RWPE2 (cell line): ENCODE results near the gene FUOM.

ENCODE experiments used
- ATAC-seq: fragments of 200-7000 bp; cut with Tn5 transposase; 3 replicates; pipeline ENCODE4 v1.9.1; 2021; ENCODE audit warnings: low read depth
- DNase-seq: peaks from one replicate; pipeline ENCODE4 v3.0.0-alpha.2; 2020; ENCODE audit warnings: low spot score
- H3K27ac ChIP-seq: fragments of 450-650 bp; 2 replicates; pipeline ENCODE4 v1.5.1; 2017; ENCODE audit warnings: mild to moderate bottlenecking; ENCODE audit not compliant: poor library complexity, severe bottlenecking
- H3K27me3 ChIP-seq: fragments of 250-450 bp; sonication (Bioruptor Pico); 2 replicates; pipeline ENCODE4 v1.5.1; 2021; ENCODE audit warnings: mild to moderate bottlenecking, moderate library complexity; ENCODE audit not compliant: insufficient read depth, poor library complexity, severe bottlenecking
- H3K36me3 ChIP-seq: fragments of 250-450 bp; sonication (Bioruptor Pico); 2 replicates; pipeline ENCODE4 v1.5.1; 2020; ENCODE audit warnings: low read depth, mild to moderate bottlenecking, moderate library complexity
- H3K4me1 ChIP-seq: fragments of 250-450 bp; sonication (Bioruptor Pico); 2 replicates; pipeline ENCODE4 v1.5.1; 2021; ENCODE audit warnings: mild to moderate bottlenecking, moderate library complexity; ENCODE audit not compliant: insufficient read depth, poor library complexity, severe bottlenecking
- H3K4me3 ChIP-seq: fragments of 250-450 bp; sonication (Bioruptor Pico); 2 replicates; pipeline ENCODE4 v1.5.1; 2021; ENCODE audit warnings: mild to moderate bottlenecking, moderate library complexity; ENCODE audit not compliant: severe bottlenecking
- H3K9me3 ChIP-seq: fragments of 250-450 bp; sonication (Bioruptor Pico); 2 replicates; pipeline ENCODE4 v1.5.1; 2021; ENCODE audit warnings: mild to moderate bottlenecking, moderate library complexity; ENCODE audit not compliant: severe bottlenecking
- TF ChIP-seq, protein P1 (sequence below): fragments of 450-650 bp; IDR thresholded peaks from one replicate; pipeline ENCODE4 v1.5.1; 2017; ENCODE audit warnings: mild to moderate bottlenecking, moderate library complexity; ENCODE audit not compliant: poor library complexity, severe bottlenecking

The FUOM gene

DNA sequence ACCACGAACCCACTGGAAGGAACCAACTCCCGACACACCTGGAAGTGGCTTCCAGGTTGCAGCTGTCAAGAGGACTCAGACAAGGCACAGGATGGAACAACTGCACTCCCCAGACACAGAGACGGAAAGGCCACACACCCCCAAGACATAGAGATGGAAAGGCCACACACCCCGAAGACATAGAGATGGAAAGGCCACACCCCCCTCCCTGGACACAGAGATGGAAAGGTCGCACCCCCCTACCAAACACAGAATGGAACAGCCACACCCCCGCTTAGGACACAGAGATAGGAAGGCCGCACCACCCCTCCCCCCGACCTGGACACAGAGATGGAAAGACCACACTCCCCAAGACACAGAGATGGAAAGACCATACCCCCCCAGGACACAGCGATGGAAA lies 41.6 kb downstream of the FUOM start:
- Histone ChIP-seq H3K36me3 (peaks cover 4% of the 10 kb centered on the region; the same call in 1 of the 2 replicates), H3K27me3 (no peaks in the 10 kb centered on the region), H3K27ac (no peak overlapping the region), H3K4me3 (no peak overlapping the region), H3K4me1 (no peaks in the 10 kb centered on the region), H3K9me3 (no peaks in the 10 kb centered on the region)
- no peak for ATAC-seq
- TF ChIP-seq, protein P1, sequence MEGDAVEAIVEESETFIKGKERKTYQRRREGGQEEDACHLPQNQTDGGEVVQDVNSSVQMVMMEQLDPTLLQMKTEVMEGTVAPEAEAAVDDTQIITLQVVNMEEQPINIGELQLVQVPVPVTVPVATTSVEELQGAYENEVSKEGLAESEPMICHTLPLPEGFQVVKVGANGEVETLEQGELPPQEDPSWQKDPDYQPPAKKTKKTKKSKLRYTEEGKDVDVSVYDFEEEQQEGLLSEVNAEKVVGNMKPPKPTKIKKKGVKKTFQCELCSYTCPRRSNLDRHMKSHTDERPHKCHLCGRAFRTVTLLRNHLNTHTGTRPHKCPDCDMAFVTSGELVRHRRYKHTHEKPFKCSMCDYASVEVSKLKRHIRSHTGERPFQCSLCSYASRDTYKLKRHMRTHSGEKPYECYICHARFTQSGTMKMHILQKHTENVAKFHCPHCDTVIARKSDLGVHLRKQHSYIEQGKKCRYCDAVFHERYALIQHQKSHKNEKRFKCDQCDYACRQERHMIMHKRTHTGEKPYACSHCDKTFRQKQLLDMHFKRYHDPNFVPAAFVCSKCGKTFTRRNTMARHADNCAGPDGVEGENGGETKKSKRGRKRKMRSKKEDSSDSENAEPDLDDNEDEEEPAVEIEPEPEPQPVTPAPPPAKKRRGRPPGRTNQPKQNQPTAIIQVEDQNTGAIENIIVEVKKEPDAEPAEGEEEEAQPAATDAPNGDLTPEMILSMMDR = no peak
- DNase-seq = no peak

DNA sequence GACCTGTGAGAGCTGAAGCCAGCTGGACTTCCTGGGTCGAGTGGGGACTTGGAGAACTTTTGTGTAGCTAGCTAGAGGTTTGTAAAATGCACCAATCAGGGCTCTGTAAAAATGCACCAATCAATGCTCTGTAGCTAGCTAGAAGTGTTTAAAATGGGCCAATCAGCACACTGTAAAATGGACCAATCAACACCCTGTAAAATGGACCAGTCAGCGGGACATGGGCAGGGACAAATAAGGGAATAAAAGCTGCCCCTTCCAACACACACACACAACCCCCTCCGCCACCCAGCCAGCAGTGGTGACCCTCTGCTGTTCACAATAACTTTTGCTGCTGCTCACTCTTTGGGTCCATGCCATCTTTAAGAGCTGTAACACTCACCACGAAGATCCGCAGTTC lies 42.0 kb downstream of the FUOM start:
- no peaks in the 10 kb centered on the region for H3K27me3 ChIP-seq
- TF ChIP-seq, protein P1 = no peak
- no peak overlapping the region for H3K4me3 ChIP-seq
- ATAC-seq (peak; percentile 38; the same call in 2 of the 3 replicates), DNase-seq (no peak)
- no peaks in the 10 kb centered on the region for H3K9me3 ChIP-seq
- peaks cover 8% of the 10 kb centered on the region; the same call in 1 of the 2 replicates for H3K36me3 ChIP-seq
- no peak overlapping the region for H3K27ac ChIP-seq
- H3K4me1 ChIP-seq = no peaks in the 10 kb centered on the region

DNA sequence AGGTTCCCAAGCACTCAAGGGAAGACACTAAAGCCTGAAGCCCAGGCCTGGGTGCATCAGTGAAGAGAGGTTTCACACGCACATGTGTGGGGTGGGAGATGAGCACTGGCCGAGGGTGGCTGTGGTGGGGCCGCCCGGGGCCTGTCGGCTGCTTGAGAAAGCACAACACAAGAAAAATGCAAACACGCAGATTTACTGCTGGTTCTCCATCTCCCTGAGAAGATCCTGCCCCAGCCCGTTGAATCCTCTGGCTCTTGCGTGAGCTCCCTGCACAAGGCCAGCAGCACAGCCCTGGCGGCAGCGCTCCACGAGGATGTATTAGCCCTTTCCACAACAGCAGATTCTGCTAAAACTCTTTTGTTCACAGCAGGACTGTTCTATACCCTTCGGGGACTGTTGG lies 42.9 kb downstream of the FUOM start:
- H3K4me3 ChIP-seq = no peak overlapping the region
- H3K27ac ChIP-seq = no peak overlapping the region
- H3K27me3 ChIP-seq = no peaks in the 10 kb centered on the region
- H3K9me3 ChIP-seq = no peaks in the 10 kb centered on the region
- no peak for ATAC-seq
- DNase-seq = no peak
- H3K36me3 ChIP-seq = peaks cover 10% of the 10 kb centered on the region; the same call in 1 of the 2 replicates
- no peaks in the 10 kb centered on the region for H3K4me1 ChIP-seq
- TF ChIP-seq, protein P1 = no peak

DNA sequence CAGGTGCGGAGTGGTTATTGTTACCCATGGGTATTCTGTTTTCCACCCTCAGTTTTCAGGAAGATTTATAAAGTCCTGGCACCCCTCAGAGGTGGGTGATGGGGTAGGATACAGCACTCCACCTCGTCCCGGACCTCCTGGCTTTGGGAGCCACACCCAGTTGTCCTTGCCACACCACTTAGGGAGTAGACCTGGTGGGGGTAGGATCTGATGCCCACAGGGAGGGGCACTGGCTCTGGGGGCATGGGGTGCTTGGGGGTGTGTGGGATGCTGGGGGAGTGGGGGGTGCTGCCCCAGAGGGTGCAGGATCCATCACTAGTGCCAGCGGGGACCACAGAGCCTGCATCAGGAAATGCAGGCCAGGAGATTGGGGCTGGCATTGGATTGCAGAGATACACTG lies 44.6 kb downstream of the FUOM start:
- no peak overlapping the region for H3K27ac ChIP-seq
- H3K9me3 ChIP-seq = no peaks in the 10 kb centered on the region
- H3K27me3 ChIP-seq = no peaks in the 10 kb centered on the region
- TF ChIP-seq, protein P1 = no peak
- peaks cover 10% of the 10 kb centered on the region; the same call in 1 of the 2 replicates for H3K36me3 ChIP-seq
- peak; percentile 14 for DNase-seq
- H3K4me3 ChIP-seq = no peak overlapping the region
- H3K4me1 ChIP-seq = no peaks in the 10 kb centered on the region
- ATAC-seq = no peak

DNA sequence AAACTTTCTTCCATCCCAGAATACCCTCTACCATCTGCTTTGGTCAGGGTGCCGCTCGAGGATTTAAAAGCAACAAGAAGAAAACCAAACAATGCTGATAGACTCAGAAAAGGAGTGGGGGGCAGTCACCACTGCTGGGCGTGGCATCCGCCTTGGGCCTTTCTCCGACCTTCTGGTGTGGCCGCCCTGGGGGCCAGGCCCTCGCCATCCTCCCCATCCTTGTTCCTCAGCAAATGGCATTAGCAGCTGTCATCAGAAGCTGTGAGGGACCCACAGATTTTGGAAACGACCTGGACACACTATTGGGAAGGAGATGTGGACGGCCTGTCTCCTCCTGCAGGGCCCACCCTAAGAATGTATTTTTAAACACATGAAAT lies 45.1 kb downstream of the FUOM start:
- TF ChIP-seq, protein P1 = no peak
- DNase-seq = peak; percentile 18
- Histone ChIP-seq H3K4me3 (no peak overlapping the region), H3K27me3 (no peaks in the 10 kb centered on the region), H3K9me3 (no peaks in the 10 kb centered on the region), H3K4me1 (no peaks in the 10 kb centered on the region), H3K27ac (no peak overlapping the region), H3K36me3 (peaks cover 10% of the 10 kb centered on the region; the same call in 1 of the 2 replicates)
- ATAC-seq = no peak
